ENCODE measurements around the gene ZBTB25.

- TF ChIP-seq CTCF (IDR thresholded peaks at IDR 0.05; ENCODE audit: insufficient read depth, low read length, poor library complexity, severe bottlenecking) (no peak), EZH2phosphoT487 (conservative IDR thresholded peaks at IDR 0.05; ENCODE audit: low read length) (no peak)
These were observed 86.4 kb downstream of the ZBTB25 start for GRCh38 chr14:64417055-64417770.
